Measurements from ENCODE around the gene BBOX1.
"Not testable (repeated sequence)": the region's sequence is repeated elsewhere in the genome, so short reads cannot be mapped to it uniquely, and the experiment has no call there.

DNA sequence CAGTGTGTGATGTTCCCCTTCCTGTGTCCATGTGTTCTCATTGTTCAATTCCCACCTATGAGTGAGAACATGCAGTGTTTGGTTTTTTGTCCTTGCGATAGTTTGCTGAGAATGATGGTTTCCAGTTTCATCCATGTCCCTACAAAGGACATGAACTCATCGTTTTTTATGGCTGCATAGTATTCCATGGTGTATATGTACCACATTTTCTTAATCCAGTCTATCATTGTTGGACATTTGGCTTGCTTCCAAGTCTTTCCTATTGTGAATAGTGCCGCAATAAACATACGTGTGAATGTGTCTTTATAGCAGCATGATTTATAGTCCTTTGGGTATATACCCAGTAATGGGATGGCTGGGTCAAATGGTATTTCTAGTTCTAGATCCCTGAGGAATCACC is 134.9 kb downstream of the BBOX1 start:
- TF ChIP-seq, protein P1, sequence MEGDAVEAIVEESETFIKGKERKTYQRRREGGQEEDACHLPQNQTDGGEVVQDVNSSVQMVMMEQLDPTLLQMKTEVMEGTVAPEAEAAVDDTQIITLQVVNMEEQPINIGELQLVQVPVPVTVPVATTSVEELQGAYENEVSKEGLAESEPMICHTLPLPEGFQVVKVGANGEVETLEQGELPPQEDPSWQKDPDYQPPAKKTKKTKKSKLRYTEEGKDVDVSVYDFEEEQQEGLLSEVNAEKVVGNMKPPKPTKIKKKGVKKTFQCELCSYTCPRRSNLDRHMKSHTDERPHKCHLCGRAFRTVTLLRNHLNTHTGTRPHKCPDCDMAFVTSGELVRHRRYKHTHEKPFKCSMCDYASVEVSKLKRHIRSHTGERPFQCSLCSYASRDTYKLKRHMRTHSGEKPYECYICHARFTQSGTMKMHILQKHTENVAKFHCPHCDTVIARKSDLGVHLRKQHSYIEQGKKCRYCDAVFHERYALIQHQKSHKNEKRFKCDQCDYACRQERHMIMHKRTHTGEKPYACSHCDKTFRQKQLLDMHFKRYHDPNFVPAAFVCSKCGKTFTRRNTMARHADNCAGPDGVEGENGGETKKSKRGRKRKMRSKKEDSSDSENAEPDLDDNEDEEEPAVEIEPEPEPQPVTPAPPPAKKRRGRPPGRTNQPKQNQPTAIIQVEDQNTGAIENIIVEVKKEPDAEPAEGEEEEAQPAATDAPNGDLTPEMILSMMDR (conservative IDR thresholded peaks at IDR 0.05; ENCODE audit: low read depth, low read length), result not testable (repeated sequence)
- TF ChIP-seq, protein P2, sequence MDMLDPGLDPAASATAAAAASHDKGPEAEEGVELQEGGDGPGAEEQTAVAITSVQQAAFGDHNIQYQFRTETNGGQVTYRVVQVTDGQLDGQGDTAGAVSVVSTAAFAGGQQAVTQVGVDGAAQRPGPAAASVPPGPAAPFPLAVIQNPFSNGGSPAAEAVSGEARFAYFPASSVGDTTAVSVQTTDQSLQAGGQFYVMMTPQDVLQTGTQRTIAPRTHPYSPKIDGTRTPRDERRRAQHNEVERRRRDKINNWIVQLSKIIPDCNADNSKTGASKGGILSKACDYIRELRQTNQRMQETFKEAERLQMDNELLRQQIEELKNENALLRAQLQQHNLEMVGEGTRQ (IDR thresholded peaks at IDR 0.05; ENCODE audit: low read depth, low read length), result not testable (repeated sequence)
- TF ChIP-seq POLR2A (IDR thresholded peaks at IDR 0.05; ENCODE audit: low read depth, low read length); MXI1 (IDR thresholded peaks at IDR 0.05; ENCODE audit: borderline replicate concordance, low read depth, low read length); NFE2L2 (IDR thresholded peaks at IDR 0.05; ENCODE audit: low read depth, low read length); MAFK (IDR thresholded peaks at IDR 0.05; ENCODE audit: low read depth, low read length); MAZ (IDR thresholded peaks at IDR 0.05; ENCODE audit: borderline replicate concordance, low read depth, low read length); RAD21 (IDR thresholded peaks at IDR 0.05; ENCODE audit: low read length); RFX5 (IDR thresholded peaks at IDR 0.05; ENCODE audit: low read depth, low read length); RCOR1 (IDR thresholded peaks at IDR 0.05; ENCODE audit: insufficient replicate concordance, low read length); SMC3 (IDR thresholded peaks at IDR 0.05; ENCODE audit: low read depth, low read length); CEBPB (IDR thresholded peaks at IDR 0.05; ENCODE audit: low read depth, low read length): not testable (repeated sequence)
- TF ChIP-seq, protein P3, sequence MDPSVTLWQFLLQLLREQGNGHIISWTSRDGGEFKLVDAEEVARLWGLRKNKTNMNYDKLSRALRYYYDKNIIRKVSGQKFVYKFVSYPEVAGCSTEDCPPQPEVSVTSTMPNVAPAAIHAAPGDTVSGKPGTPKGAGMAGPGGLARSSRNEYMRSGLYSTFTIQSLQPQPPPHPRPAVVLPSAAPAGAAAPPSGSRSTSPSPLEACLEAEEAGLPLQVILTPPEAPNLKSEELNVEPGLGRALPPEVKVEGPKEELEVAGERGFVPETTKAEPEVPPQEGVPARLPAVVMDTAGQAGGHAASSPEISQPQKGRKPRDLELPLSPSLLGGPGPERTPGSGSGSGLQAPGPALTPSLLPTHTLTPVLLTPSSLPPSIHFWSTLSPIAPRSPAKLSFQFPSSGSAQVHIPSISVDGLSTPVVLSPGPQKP (IDR thresholded peaks at IDR 0.05; ENCODE audit: borderline replicate concordance, low read depth, low read length), result not testable (repeated sequence)

All from IMR-90 (cell line).